HG03378 (cell line): ENCODE measurements around the gene ADCY7.

Source experiments
- ATAC-seq: cut with Tn5 transposase; IDR thresholded peaks from one replicate; pipeline ENCODE4 v1.9.1; 2021; ENCODE audit warnings: mild to moderate bottlenecking, moderate library complexity; ENCODE audit not compliant: unreplicated experiment

The ADCY7 gene

DNA sequence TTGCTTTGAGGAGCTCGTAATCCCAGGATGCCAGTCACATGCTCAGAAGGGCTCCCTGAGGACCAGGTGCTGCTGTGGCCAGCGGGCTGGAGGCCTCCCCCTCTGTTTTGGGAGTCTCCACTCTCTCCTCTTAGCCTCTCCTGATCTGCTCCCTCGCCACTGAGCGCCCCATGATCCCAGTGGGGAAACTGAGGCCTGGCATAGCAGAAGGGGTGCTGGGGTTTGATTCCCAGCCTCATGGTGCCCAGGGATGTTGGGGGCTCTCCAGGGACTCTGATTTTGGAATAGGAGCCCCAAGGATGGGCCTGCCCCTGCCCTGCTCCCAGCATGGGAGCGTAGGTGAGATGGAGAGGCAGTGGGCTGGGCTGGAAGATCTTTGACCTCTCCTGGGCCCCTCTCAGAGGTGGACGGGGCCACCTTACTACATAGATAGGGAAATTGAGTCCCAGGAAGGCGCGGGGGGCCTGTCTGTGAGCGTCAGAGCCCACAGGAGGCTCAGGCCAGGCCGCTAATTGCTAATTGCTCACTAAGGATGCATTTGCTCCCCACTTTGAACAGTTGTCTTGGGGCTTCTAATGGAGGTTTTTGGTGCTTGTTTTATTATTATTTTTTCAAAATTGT is 525 bp upstream of the ADCY7 start:
- no peak for ATAC-seq

DNA sequence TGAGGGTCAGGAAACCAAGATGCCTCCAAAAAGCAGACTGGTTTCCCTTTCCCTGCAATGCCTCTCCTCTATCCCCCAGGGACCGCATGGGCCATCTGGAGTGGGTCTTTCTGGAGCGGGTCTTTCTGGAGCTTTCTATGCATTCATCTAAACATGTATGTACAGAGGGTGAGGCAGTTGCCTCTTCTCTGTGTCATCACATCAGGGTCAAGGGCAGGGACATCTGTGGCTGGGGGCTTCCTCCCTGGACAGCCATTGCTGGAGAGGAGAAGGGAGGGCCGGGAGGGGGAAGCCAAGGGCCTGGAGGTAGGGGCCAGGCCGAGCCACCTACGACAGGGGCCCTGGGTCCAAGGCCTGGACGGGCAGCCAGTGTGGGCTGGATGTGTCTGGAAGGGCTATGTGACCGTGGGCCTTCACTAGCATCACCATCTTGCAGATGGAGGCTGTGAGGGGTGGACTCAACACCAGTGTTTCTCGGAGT is 840 bp downstream of the ADCY7 start:
- ATAC-seq: no peak

DNA sequence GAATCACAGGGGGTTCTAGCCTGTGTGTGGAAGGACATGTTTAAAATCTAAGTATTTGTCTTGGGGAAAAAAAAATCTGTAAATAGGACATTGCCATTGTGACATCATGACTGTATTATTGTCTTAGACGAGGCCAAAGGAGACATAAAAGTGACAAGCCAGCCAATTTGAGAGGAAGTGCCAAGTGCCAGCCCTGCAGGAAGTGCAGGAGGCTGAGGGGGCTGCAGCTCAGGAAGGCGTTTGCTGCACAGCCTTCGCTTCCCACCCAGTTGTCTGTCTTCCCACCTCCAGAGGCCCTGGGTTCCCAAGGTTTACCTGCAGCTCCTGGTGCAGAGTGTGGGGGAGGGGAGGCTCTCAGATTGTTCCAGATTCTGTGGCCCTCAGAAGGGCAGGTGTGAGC is 1.3 kb downstream of the ADCY7 start:
- no peak for ATAC-seq

DNA sequence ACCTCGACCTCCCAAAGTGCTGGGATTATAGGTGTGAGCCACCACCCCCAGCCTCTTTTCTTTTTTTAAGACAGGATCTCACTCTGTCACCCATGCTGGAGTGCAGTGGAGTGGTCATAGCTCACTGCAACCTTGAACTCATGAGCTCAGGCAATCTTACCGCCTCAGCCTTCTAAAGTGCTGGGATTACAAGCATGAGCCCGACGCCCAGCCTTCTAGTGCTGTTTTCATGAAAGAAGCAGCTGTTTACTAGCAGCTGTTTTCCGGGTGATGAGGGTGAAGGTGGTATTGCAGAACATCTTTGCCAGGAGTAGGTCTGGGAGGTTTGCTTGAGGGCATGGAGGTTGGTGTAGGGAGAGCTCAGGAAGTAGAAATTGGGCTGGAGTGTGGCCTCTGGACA is 2.0 kb downstream of the ADCY7 start:
- no peak for ATAC-seq

DNA sequence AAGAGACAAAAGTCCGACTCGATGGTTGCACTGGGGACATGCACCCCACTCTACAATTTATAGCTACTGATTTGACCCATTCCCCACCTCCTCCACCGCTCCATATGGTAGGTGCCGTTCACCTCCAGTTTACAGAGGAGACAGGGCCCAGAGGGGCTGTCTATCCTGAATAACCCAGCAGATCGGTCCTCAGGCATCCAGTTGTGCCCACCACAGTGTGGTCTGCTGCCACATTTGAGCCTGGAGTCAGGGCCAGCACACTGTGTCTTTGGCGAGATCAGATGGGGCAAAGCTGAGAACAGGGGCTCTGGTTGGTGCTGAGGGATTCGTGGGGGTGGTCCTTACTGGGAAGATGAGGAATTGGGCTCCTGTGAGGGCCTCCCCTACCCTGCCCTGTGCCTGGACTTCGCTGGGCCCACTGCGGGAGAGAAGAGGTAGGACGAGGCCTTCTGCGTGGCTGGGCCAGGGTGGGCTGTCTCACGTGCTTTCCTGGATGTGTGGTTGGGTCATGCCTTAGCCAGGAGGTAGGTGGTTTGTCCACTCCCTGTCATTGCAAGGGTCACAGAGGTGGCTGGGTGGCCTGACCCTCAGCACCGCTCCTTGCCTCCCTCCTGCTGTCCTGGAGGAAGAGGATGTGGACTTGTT is 2.8 kb downstream of the ADCY7 start:
- no peak for ATAC-seq

DNA sequence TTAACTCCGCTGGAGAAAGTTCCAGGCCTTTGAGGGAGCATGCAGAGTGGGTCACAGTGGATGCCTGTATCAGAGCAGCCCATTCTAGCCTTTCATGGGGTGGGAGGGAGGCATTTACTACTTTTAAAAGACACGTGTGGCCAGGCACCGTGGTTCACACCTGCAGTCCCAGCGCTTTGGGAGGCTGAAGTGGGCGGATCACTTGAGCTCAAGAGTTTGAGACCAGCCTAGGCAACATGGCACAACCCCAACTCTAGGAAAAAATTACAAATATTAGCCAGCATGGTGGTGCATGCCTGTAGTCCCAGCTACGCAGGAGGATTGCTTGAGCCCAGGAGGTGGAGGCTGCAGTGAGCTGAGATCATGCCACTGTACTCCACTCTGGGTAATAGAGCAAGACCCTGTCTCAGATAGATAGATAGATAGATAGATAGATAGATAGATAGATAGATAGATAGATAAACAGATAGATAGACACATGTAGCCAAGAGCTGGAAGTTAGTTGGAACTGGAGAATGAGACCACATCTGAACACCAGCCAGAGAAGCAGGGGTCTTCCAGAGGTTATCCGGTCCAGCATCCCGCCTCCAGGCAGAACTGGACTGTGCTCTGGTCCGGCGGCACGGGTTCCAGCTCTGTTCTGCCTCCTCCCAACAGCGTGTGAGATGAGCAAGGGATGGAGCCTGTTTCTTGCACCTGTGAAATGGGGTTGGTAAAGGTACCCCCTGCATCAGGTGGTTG is 3.6 kb downstream of the ADCY7 start:
- ATAC-seq: no peak

DNA sequence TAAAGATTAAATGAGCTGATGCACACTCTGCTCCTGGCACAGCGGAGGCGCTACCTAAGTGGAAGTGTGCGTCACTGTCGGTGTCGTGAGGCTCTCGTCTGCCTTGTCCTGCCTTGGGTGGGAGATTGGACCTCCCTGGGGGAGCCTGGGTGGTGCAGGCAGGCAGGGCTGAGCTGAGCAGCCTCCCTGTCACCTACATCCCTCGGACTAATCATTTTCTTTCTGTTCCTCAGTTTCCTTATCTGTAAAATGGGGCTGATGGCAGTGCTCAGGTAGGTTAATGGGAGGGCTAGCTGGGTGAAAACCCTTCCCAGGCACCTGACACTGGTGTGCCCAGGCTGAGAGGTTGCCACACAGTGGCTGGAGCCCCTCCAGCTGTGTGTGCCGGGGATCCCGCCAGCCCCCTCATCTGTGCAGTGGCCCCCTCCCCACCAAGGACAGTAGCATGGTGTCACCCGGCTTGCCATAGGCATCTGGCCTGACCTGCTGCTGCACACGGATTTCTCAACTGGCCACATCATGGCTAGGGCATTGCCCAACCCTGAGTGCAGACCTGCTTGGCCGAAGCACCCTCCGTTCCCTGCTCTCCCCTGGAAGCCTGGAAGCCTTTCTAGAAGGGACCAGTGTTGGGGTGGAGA is 4.3 kb downstream of the ADCY7 start:
- no peak for ATAC-seq

DNA sequence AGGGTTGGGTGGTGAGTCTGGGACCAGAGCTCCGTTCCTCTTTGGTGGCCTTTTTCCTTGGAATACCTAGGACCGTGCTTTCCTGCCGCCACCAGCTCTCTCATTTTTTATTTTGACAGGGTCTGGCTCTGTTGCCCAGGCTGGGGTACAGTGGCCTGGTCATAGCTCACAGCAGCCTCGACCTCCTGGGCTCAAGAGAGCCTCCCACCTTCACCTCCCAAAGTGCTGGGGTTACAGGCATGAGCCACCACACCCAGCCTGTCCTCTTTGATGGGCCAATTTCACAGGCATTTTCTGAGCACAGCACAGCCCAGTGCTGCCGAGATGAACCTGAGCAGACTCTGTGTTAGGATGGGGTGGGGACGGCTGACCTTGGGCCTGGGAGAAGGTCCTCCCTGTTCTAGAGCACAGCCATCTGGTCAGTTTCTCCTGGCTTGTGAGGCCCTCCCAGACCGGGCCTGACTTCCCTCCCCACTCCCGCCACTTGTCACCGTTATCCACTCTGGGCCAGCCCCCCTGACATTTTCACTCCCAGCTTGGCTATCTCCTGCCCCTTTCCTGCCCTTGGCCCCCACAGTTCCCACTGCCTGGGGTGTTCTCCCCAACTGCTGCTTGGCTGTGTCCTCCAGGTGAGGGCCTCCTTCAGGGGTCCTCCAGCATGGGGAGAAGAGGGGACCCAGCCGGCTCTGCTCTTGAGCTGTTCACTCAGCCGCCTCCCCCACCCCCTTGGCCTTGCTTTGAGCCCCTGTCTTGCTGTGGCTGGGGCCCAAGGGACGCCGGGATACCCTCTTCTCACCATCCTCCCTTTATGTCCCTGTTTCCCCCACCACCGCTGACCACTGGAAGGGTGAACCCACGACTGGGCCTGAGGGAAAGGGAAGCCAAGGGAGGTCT is 5.0 kb downstream of the ADCY7 start:
- no peak for ATAC-seq

DNA sequence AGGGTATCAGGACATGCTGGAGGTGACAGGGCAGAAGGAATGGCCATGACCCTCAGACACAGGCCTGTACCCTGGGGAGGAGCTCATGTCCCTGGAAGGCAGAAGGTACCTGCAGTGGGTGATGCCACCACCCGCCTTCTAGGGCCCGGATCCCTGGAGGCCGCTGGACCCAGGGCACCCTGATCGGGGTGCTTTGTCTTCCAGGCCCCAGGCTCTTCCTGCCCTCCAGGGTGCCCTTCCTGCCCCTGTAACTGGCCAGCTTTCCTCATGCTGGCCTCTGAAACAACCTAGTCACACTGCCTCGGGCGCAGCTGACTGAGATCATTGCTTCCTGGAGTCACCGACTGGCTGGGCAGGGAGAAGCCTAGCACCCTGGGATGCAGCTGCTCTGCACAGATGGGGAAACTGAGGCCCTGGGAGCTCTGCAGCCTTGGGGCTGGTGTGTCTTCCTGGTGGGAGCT is 5.8 kb downstream of the ADCY7 start:
- no peak for ATAC-seq

DNA sequence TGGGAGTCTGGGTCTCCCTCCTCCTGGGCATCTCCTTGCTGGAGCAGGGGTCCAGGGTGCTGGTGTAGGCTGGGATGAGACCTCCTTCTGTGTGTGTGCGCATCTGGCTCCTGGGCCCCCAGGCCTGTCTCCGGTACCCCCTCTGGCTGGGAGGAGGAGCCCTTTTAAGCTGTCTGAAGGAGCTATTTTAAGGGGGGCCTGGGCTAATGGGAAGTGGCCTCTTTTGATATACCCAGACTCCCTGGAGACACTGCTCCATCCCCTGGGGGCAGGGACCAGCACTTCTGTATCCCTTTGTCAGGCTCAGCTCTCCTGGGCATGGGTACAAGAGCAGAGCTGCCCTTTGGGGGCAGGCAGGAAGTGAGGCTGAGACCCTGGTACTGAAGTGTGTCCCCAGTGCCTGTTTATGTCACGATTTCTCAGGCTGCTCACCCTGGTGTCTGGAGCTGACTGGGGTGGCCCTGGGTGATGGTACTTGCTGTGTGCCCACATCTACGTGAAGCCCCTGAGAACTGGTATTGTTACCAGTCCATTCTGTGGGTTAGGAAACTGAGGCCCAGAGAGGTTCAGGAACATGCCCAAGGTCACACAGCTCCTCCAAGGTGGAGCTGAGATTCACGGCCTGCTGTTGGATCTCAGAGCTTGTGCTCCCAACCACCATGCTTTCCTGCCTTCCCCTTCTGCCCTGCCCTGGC is 6.5 kb downstream of the ADCY7 start:
- ATAC-seq: no peak

DNA sequence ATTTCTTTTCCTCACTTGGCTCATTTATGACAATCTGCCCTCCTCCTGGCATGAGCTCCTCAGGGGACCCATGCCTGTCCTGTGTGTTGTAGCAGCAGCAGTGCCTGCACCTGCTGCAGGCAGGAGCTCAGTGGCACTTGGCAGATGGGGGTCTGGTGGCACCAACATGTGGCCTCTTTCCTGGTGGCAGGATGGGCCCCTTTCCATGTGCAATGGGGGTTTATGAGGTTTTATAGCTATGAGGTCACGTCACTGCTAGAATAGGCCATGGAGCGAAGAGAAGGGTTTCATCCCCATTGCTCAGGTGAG is 7.0 kb downstream of the ADCY7 start:
- no peak for ATAC-seq

DNA sequence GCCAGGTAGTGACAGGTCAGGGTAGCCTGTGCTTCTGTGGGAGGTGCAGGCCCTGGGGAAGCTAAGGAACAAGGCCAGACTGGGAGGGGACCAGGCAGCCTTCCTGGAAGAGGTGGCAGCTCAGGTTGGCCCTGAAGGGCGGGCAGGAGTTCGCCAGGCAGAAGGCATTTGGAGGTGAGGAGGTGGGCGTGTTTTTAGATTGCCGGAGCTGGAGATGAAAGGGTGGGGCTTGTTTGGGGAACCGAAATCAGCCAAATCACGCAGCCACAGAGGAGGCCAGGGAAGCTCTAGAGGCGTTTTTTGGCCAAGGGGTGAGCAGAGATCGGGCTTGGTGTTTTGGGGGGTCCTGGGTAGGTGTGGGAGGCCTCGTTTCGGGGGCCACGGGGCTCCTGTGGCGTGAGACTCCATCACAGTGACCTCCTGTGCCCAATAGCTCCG is 7.6 kb downstream of the ADCY7 start:
- peak; percentile 46 for ATAC-seq

DNA sequence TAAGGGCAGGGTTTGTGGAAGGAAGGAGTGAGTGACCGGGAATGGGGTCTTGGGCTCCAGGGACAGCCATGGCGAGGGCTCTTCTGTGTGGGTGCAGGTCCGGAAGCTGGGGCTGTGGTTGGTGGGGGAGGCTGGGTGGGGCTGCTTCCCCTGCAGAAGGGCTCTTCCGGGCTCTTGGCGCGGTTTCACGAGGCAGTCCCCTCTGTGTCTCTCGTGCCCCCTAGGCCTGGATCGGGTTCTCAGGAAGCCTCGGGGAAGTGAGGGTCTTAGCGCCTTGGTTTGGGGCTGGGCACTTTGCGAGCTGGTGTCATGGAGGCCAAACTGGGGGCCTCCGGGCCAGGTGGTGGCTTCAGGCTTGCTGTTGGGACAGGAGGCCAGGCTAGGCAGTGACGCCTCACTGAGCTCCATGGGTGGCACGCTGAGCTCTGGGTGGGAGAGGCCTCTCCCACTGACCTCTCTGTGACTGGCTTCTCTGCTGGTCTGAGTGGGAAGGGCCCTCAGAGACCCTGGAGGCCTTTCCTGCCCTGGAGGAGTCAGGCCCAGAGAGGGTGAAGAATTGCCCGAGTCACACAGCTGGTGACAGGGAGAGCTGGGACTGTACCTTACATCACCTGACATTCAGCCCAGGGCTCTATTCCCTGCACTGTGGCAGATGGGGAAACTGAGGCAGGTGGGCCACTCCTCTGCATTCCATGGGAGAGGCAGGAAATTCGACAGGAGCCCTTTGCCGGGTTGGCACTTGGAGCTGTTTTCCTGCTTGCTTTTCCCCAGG is 8.2 kb downstream of the ADCY7 start:
- peak; percentile 24 for ATAC-seq

DNA sequence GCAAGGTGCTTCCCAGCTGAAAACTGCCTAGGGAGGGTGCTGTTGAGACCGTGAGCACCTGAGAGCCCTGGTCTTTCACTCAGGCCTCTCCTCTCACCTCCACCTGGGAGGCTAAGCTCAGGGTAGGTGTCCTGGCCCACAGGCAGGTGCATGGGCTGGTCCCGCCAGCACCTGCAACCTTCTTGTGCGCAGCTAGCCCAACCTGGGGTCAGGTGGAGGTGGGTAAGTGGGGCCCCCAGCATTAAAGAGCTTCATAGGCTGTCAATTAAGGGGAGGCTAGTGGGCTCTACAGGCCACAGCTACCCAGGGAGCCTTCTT is 8.7 kb downstream of the ADCY7 start:
- no peak for ATAC-seq

DNA sequence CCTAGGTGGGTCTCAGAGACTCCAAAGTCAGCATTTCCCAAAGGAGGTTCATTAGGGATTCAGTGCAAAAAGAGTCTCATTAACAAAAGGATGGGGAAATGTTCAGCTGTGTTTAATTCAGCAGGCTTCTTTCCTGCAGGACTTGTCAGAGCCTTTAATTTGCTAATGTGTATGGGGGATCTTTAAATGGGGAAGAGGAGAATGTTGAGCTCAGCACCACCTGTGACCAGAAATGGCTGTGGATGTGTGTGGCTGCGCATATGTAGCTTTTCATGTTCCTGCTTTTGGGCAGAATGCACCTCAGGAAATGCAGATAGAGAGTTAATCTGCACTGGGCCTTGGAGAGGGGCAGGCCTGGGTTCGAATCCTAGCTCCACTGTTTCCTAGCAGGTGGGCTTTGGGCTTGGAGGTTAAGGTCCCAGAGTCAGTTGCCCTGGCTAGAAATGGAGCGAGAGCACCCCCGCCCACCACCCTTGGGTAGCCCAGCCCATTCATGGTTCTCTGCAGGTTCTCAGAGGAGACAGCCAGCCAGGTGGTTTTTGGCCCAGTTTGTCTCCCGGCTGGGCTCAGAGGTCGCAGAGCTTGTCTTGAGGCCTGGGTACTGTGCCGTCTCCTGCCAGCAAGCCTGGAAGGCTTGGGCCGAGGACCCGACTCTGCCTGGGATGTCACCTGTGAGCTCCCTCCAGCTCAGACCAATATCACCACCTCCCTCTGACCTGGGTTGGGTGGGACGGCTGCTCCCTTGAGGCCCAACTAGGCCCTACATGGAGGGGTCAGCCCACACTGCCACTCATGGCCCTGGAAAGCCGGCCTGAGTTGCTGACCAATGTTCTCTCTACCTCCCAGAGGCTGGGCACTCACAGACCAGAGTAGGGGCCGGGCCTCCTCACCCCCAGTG is 9.3 kb downstream of the ADCY7 start:
- no peak for ATAC-seq

DNA sequence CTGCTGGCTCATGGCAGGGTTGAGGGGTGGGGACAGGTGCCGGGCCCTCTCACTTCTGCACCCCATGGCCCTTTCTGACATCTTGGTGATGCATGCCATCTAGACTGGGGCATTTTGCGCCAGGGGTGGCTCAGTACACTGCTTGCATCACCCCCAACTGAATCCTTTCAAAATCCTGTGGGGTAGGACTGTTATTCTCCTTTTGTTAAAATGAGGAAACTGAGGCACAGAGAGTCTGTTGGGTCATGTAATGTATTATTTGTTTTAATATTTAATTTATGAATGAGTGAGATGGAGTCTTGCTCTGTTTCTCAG is 9.9 kb downstream of the ADCY7 start:
- no peak for ATAC-seq

DNA sequence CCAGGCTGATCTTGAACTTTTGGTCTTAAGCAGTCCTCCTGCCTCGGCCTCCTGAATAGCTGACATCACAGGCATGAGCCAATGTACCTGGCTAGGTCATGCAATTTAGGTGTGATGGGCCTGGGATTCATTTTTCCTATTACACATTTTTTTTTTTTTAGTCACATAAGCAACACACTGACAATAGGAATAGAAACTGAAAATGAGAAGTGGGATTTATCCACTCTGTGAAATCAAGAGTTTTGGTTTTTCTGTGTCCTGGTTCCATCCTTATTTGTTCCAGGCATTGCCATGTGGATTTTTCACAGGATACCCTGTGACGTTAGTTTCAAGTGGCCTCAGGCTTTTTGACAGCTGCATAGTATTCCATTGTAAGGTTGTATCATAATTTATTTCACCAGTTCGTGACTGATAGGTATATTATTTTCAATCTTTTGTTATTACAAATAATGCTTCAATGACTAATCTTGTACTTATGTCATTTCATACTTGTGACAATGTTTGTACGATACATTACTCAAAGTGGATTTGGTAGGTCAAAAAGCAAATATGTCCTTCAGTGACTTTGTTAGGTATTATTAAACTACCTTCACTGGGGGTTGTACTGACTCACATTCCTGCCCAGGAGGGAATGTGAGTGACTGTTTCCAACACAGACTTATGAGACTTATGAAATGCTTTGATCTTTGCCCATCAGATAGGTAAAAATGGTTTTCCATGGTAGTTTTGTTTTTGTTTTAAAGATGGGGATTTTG is 10.6 kb downstream of the ADCY7 start:
- no peak for ATAC-seq

DNA sequence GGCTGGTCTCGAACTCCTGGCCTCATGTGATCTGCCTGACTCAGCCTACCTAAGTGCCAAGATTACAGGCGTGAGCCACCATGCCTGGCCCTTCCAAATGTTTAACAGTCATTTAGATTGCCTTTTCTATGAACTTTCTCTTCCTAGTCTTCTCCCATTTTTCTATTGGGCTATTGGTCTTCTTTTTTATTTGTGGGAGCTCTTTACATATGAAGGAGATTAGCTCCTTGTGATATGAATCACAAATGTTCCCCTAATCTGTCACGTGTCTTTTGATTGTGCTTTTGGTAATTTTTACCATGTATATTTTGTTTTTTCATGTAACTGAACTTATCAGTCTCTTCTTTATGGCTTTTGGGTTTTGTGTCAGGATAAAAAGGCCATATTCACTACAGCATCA is 11.9 kb downstream of the ADCY7 start:
- no peak for ATAC-seq
